ENCODE results near the gene SKIC8.
"Not testable (repeated sequence)": the region's sequence is repeated elsewhere in the genome, so short reads cannot be mapped to it uniquely, and the experiment has no call there.

Gene SKIC8

DNA sequence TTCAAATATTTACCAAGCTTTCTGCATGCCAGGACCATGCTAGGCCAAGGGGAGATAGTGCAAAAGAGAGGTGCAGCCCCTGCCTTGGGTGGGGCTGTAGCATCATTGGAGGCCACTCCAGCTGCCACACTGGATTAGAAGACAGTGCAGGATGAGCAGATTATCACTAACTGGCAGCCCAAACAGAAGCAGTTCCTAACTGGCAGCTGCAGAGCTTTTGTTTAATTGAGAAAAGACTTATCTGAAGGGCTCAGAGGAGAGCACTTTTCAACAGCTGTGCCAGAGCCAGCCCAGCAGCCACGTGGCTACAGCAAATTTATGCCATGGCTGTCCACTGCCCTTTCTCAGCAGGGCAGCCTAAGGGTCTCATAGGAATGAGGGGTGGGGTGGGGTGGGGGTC, 51.5 kb downstream of the SKIC8 start:
- no peak for DNase-seq

- not testable (repeated sequence) for DNase-seq
Measured at GRCh38 chr15:78245976-78246620, 53.3 kb downstream of the SKIC8 start.

- not testable (repeated sequence) for DNase-seq
Measured at GRCh38 chr15:78245392-78245791, 54.0 kb downstream of the SKIC8 start.

DNA sequence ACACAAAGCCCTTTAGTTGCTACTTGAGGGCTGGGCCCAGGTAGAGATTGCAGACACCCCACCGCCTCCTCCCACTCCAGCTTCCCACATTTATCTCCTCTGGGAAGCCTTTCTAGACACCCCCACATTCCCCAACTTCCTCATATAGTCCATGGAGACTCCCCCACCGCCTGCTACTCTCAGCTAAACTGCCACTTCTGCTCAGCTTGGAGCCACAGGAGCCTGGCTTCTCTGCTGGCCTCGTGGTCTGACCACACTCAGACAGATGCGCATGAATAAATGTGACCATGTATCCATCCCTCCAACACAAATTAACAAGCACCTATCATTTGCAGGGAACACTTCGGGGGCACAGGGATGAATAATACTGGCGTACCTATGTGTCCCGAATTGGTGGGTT, 54.5 kb downstream of the SKIC8 start:
- DNase-seq, result no peak

DNA sequence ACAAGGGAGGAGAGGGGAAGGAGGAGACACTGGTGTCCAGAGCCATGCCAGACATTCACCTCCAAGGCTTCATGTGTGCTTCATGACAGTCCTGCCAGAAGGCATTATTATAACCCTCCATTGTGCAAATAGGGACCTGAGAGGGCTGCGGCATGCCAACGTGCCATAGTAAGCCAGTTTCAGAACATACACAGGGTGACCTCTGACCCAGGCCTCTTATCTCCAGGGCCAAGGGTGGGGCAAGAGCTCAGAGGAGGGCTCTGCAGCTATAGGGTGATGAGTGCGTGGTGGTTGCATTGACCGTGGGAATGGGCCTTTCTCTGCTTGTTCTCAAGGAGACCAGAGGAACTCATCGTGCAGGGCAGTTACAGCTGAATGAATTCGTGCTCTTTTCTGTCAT, 55.3 kb downstream of the SKIC8 start:
- no peak for DNase-seq

DNA sequence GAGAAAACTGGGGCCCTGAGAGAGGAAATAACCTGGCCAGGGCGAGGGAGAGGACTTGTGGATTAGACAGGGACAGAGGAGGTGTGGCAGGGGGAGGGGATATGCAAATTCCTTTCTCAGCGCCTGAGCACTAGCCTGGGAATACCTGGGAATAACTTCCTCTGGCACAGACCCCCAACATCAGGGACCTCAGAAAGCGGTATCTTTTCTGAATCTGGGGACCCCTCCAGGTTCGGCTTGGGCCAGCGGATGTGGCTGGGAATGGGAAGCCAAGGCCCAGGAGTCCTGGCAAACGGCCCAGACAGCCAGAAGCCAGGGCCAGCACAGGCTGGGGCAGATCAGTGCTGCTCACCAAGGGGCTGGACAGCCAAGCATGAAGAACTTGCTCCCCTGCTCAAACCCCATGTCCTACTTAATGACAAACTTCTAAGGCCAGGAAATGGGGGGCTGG, 55.9 kb downstream of the SKIC8 start:
- no peak for DNase-seq

DNA sequence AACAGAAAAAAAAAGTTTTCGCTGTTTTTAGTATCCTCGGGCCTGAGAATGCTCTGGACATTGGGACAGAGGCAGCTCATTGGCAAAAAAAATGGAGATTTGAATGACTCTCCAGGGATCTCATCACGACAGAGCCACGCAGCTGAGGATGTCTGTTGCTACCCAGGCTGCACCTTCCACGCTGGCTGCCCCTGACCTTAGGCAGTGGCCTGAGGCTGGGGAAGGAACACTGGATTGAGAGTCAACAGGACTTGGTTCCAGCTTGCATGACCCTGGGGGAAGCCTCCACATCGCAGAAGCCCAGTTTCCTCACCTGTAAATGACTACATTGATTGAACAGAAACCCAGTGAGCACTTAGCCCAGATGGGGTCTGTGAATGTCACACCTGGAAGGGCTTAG, 56.4 kb downstream of the SKIC8 start:
- no peak for DNase-seq

DNA sequence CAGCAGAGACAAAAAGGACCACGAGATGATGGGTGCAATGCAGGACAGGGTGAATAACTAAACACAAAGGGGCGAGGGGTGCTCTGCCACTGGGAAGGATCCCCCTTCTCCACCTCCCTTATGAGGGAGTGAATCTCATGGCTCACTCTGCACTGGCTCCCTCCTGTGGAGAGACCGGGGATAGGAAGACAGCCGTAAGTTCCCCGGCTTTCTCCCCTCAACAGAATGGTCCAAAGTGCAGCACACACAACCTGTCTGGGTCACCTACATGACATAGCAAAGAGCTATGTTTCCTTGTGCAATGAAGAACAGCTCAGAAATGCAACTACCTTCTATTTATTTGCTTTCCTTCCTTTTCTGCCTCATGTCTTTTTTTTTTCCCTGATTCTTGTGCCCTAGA, 57.3 kb downstream of the SKIC8 start:
- DNase-seq, result peak in 1 of 6 experiments; percentile 6

DNA sequence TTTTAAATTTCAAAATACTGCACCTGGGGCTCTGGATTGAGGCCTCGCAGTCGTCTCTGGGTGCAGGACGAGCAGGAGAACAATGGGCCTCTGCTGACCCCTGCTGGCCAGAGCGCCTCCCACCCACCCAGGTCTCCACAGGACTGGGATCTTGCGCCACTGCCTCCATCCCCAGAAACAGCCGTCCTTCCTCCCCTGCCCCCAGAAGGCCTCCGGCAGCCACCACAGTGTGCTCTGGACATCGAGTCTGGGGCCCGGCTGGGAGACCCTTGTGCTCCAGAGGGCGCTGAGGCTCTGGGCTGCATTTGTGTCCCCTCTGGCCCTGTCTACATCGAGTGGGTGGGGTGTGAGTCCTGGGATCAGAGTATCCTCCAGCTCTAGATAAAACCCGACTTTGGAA, 58.4 kb downstream of the SKIC8 start:
- peak; percentile 37 to 83 (median 70) for DNase-seq

DNA sequence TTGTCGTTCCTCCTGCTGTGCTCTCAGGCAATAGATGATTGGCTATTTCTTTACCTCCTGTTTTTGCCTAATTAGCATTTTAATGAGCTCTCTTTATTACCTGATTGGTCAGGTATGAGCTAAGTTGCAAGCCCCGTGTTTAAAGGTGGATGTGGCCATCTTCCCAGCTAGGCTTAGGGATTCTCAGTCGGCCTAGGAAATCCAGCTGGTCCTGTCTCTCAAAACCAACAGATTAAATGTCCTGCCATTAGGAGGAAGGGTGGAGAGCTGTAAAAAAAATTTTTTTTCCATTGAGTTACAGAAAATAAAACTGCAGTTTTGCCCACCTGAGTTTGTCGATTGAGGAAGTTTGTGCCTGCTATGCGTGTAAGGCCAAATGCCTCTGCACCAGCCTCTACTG, 59.6 kb downstream of the SKIC8 start:
- no peak for DNase-seq

- DNase-seq, result no peak
Measured at GRCh38 chr15:78237146-78237545, 62.3 kb downstream of the SKIC8 start.

DNA sequence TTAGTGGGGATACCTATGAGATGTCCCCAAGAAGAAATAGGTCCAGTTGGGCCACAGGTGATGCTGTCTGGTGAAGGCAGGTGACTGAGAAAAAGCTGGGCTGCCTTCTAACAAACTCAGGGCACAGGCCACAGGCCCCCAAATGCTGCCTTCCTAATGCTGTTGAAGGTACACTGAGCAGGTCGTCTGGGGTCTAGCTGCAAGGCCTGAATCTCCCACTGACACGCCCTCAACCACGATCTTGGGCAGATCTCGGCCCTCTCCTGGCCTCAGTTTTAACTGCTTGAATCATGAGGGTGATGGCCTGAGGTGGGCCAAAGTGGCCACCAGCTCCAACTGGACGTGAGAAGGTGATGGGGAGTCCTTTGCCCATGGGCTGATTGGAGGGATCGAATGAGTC, 62.9 kb downstream of the SKIC8 start:
- no peak for DNase-seq

DNA sequence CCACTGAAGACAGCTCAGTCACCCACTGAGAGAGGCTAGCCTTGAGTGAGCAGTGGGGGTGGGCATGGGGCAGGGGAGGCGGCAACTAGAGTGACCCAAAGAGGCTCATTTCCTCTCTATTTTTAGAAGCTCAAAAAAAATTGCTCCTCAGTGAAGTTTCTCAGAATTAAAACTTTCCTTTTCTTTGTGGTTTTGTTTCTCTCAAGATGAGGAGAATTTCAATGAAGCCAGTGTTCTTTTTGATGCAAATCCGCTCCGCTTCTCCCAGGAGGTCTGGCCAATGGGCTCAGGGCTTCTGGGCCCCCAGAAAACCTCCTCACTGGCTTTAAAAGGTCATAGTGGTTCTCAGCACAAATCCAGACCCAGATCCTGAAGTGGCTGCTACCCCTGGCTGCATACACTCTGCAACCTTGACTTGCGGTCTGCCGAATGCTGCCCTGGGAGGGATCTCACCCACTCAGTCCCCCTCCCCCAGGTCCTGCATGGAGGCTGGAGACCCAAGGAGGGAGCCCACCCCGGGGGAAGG, 64.8 kb downstream of the SKIC8 start, which contains the start of gene ACSBG1:
Gene ACSBG1 (minus strand): TSS at position 51 of the 526 bp plus-strand sequence. CDS start 64 bp downstream, outside the sequence.
- DNase-seq, result no peak

- no peak for DNase-seq
Measured at GRCh38 chr15:78233496-78233895, 65.9 kb downstream of the SKIC8 start.
